GM12878 (cell line): ENCODE results near the gene FBXO42. TPM values are rescaled to one million over a fixed set of nuclear protein-coding genes. Genes with fewer than 3 reads are reported as not detected.

ENCODE experiments used
- ATAC-seq: fragments of 200-7000 bp; cut with Tn5 transposase; 3 replicates; pipeline ENCODE4 v1.9.1; 2020; ENCODE audit warnings: mild to moderate bottlenecking, moderate library complexity
- BruUV-seq: library from RNA; stranded (reverse); fragments of 400-500 nt; replicated peaks from 2 replicates; lab custom pipeline; 2021; lab: Mats Ljungman, UMichigan
- CTCF ChIA-PET: fragments of 300-600 bp; sonication (Branson Sonifier 250); formaldehyde crosslinking; extraction: SDS; loops from one replicate; lab custom pipeline; 2021; ENCODE audit warnings: inconsistent platforms; lab: Yijun Ruan, JAX
- POLR2A ChIA-PET: fragments of 350-600 bp; formaldehyde crosslinking; extraction: SDS; loops from one replicate; lab custom pipeline; 2021; ENCODE audit warnings: inconsistent platforms; lab: Charles Lee
- RAD21 ChIA-PET: fragments of 300-600 bp; sonication (Branson Sonifier 250); formaldehyde crosslinking; loops from one replicate; lab custom pipeline; 2023; ENCODE audit warnings: antibody characterized with exemption; ENCODE audit not compliant: unreplicated experiment; lab: Charles Lee
- SMC1A ChIA-PET: fragments of 300-600 bp; sonication (Branson Sonifier 250); formaldehyde crosslinking; loops from one replicate; lab custom pipeline; 2023; ENCODE audit not compliant: unreplicated experiment, uncharacterized antibody; lab: Charles Lee
- DNase-seq: peaks from one replicate; pipeline ENCODE4 v3.0.0-alpha.2; 2011; ENCODE audit warnings: low read depth, low spot score
- FAIRE-seq: peaks from 3 replicates; lab custom pipeline; 2011; peaks lifted over from hg19 to GRCh38; lab: Jason Lieb, UNC
- H2AFZ ChIP-seq: 2 replicates; pipeline ENCODE4 v1.6.0; 2011; ENCODE audit warnings: low read depth, low read length, control low read depth; ENCODE audit not compliant: control insufficient read depth
- H3K27ac ChIP-seq: 2 replicates; pipeline ENCODE4 v1.5.1; 2011; ENCODE audit warnings: control low read depth; ENCODE audit not compliant: control insufficient read depth, insufficient read depth
- H3K27me3 ChIP-seq, 2 experiments: replicated peaks in 1 of 2; 2 replicates each; pipeline versions ENCODE4 v1.6.0 to v1.6.1; 2011; ENCODE audit warnings: low read length in 1 of 2; ENCODE audit not compliant: control insufficient read depth in 2 of 2, insufficient read depth in 2 of 2
- H3K36me3 ChIP-seq, 2 experiments: 2 replicates each; pipeline ENCODE4 v1.5.1; 2011; ENCODE audit warnings: low read length in 1 of 2; ENCODE audit not compliant: control insufficient read depth in 2 of 2, insufficient read depth in 2 of 2
- H3K4me1 ChIP-seq: 2 replicates; pipeline ENCODE4 v1.6.1; 2011; ENCODE audit warnings: mild to moderate bottlenecking, low read length, moderate library complexity, mixed read lengths; ENCODE audit not compliant: control insufficient read depth, insufficient read depth
- H3K4me2 ChIP-seq: 2 replicates; pipeline ENCODE4 v1.6.0; 2011; ENCODE audit warnings: control low read depth; ENCODE audit not compliant: control insufficient read depth, insufficient read depth
- H3K4me3 ChIP-seq: fragments of 200-600 bp; sonication (generic); 2 replicates; pipeline ENCODE4 v1.5.1; 2016
- H3K79me2 ChIP-seq: 2 replicates; pipeline ENCODE4 v1.6.0; 2011; ENCODE audit warnings: low read length; ENCODE audit not compliant: control insufficient read depth, insufficient read depth
- H3K9ac ChIP-seq: 2 replicates; pipeline ENCODE4 v1.8.0; 2011; ENCODE audit warnings: low read length, control low read depth, mixed read lengths; ENCODE audit not compliant: control insufficient read depth, insufficient read depth
- H3K9me3 ChIP-seq: replicated peaks from 3 replicates; pipeline ENCODE4 v1.5.1; 2011; ENCODE audit warnings: mild to moderate bottlenecking, low read length; ENCODE audit not compliant: control insufficient read depth, insufficient read depth
- H4K20me1 ChIP-seq: 2 replicates; pipeline ENCODE4 v1.6.0; 2011; ENCODE audit not compliant: control insufficient read depth, insufficient read depth
- ATF2 ChIP-seq: IDR thresholded peaks from 2 replicates; pipeline ENCODE4 v1.6.1; 2012; ENCODE audit warnings: low read length, inconsistent platforms
- CHD2 ChIP-seq: IDR thresholded peaks from 2 replicates; pipeline ENCODE4 v1.6.1; 2011; ENCODE audit warnings: low read depth, low read length, improper control_type of control experiment, borderline replicate concordance
- HSF1 ChIP-seq: fragments of 150-350 bp; IDR thresholded peaks from 2 replicates; pipeline ENCODE4 v1.6.1; 2014; ENCODE audit warnings: mild to moderate bottlenecking, low read depth, low read length
- NBN ChIP-seq: fragments of 450-650 bp; IDR thresholded peaks from 2 replicates; pipeline ENCODE4 v1.6.1; 2016
- NR2C2 ChIP-seq: IDR thresholded peaks from 2 replicates; pipeline ENCODE4 v1.6.1; 2011; ENCODE audit warnings: borderline replicate concordance, low read depth; ENCODE audit not compliant: control insufficient read depth, insufficient read length
- NRF1 ChIP-seq: conservative IDR thresholded peaks from 2 replicates; pipeline ENCODE4 v1.6.1; 2011; ENCODE audit warnings: mild to moderate bottlenecking, low read depth, low read length, improper control_type of control experiment
- TCF7 ChIP-seq: IDR thresholded peaks from 2 replicates; pipeline ENCODE4 v1.6.1; 2014; ENCODE audit warnings: antibody characterized with exemption, borderline replicate concordance
- WGBS: methylation state at CpG from one replicate; pipeline ENCODE4 v1.1.6; 2016; ENCODE audit warnings: low lambda C conversion rate; ENCODE audit not compliant: insufficient replicate concordance, insufficient coverage; ENCODE audit errors: missing lambda C conversion rate; 5-methylcytosine and 5-hydroxymethylcytosine counted together
- in situ Hi-C: fragments of 300-500 bp; cut with MboI; formaldehyde crosslinking; loops from 9 replicates; pipeline ENCODE4 v1.14.3; 2018; ENCODE audit warnings: mixed read lengths
- intact Hi-C: fragments of 100-400 bp; cut with micrococcal nuclease; formaldehyde crosslinking; loops from one replicate; pipeline ENCODE4 v1.14.2; 2022; ENCODE audit not compliant: unreplicated experiment
- polyA plus RNA-seq, 11 experiments: library from polyadenylated mRNA; depleted of rRNA in 4 of 11; unstranded in 6 of 11; stranded (reverse) in 5 of 11; fragments of >200 nt; fragmentation: Nextera tagmentation in 4 of 11; fragmentation: Illumina TruSeq in 1 of 11; extraction: Ambion mirVana in 4 of 11; extraction: Trizol in 1 of 11; gene quantifications; 1 replicate in 1 of 11; 2 replicates in 10 of 11; pipeline versions ENCODE4 v1.2.1 to v1.2.3, GENCODE V29; 2011 to 2016; ENCODE audit warnings: inconsistent platforms in 2 of 11, missing spikeins in 2 of 11, low read depth in 1 of 11
- total RNA-seq, 4 experiments: library from RNA; depleted of rRNA in 3 of 4; stranded (reverse); fragments of >200 nt in 3 of 4; fragmentation: Illumina TruSeq in 1 of 4; extraction: Trizol in 1 of 4; gene quantifications; 2 replicates each; pipeline versions ENCODE4 v1.2.1 to v1.2.3, GENCODE V29; 2013 to 2021

Gene FBXO42
- total and polyA plus RNA-seq, 10 of the 15 experiments (the other 5 are each of a cell fraction or from before 2014, with no cell fraction given) = 6.1 to 23.8 (median 15.2) TPM

GRCh38 chr1:16218014-16218673, 134.1 kb downstream of the FBXO42 start:
- RAD21 ChIA-PET = interaction anchor here (0.7 to 1.8 kb wide), 5 partner anchors 17 to 145 kb away, joined by 3 to 9 read pairs (median 6); partner anchors contain the start of gene CPLANE2
- ATAC-seq (no peak), DNase-seq (no peak), FAIRE-seq (no peak)
- Histone ChIP-seq H3K4me3 (no peak overlapping the region), H3K9ac (no peak overlapping the region), H3K4me2 (no peak overlapping the region), H3K4me1 (peaks cover 5% of the 10 kb centered on the region; the same call in 1 of the 2 replicates), H2AFZ (no peak overlapping the region), H3K27ac (no peak overlapping the region), H4K20me1 (no peaks in the 10 kb centered on the region), H3K79me2 (no peaks in the 10 kb centered on the region), H3K27me3 (no peaks in the 10 kb centered on the region), H3K36me3 (no peaks in the 10 kb centered on the region), H3K9me3 (no peaks in the 10 kb centered on the region)
- POLR2A ChIA-PET = interaction anchor here (0.9 to 2.3 kb wide), 9 partner anchors 11 to 261 kb away, joined by 3 to 15 read pairs (median 5); partner anchors contain the start of gene CPLANE2
- TF ChIP-seq NR2C2 (no peak), NBN (no peak), ATF2 (no peak), NRF1 (no peak), HSF1 (no peak), CHD2 (no peak), TCF7 (no peak)
- SMC1A ChIA-PET = interaction anchor here (1.2 to 1.9 kb wide), 3 partner anchors 11 to 26 kb away, joined by 3 to 4 read pairs (median 3); no protein-coding TSS in a partner anchor
- BruUV-seq = no TSS peak
- intact Hi-C loops = no loop called here
- in situ Hi-C loops = no loop called here
- CTCF ChIA-PET = interaction anchor here (0.5 to 1.5 kb wide), 6 partner anchors 14 to 139 kb away, joined by 3 to 5 read pairs (median 3); no protein-coding TSS in a partner anchor
- 68% methylated on average over 12 of the region's 12 CpGs for WGBS
